ENCODE results near the gene AHI1.

- TF ChIP-seq POLR2A (IDR thresholded peaks at IDR 0.05; ENCODE audit: low read length) (no peak), GATA1 (IDR thresholded peaks at IDR 0.05; ENCODE audit: low read depth, low read length) (no peak)
Observed at GRCh38 chr6:135244805-135245204, 252.7 kb downstream of the AHI1 start.
